Gastroesophageal sphincter (tissue), 4 donors: ENCODE data around the gene C1QL4. TPM values are rescaled to one million over a fixed set of nuclear protein-coding genes. Genes with fewer than 3 reads are reported as not detected.

Experiments
- ATAC-seq: fragments of 150-250 bp; one replicate; pipeline ENCODE4 v1.9.1; 2016; ENCODE audit warnings: mild to moderate bottlenecking, moderate library complexity
- H3K27ac ChIP-seq, 4 donors: fragments of 200-600 bp; sonication (generic) in 3 of 4; 1 replicate in 3 of 4; 2 replicates in 1 of 4; pipeline ENCODE4 v1.5.1; 2016 to 2019
- H3K27me3 ChIP-seq: fragments of 200-600 bp; sonication (generic); one replicate; pipeline ENCODE4 v1.5.1; 2019
- H3K36me3 ChIP-seq, 2 donors: fragments of 200-600 bp; sonication (generic); one replicate each; pipeline ENCODE4 v1.5.1; 2019; ENCODE audit warnings: control low read depth in 1 of 2
- H3K4me1 ChIP-seq, 3 donors: fragments of 200-600 bp; sonication (generic); 1 replicate in 2 of 3; 2 replicates in 1 of 3; pipeline ENCODE4 v1.5.1; 2016 to 2019; ENCODE audit warnings: control low read depth in 2 of 3
- H3K4me3 ChIP-seq, 2 donors: fragments of 200-600 bp; sonication (generic); one replicate each; pipeline ENCODE4 v1.5.1; 2019; ENCODE audit warnings: mild to moderate bottlenecking in 1 of 2, moderate library complexity in 1 of 2
- H3K9me3 ChIP-seq, 3 donors: fragments of 200-600 bp; sonication (generic); one replicate each; pipeline ENCODE4 v1.5.1; 2017 to 2019; ENCODE audit warnings: control low read depth in 2 of 3
- CTCF ChIP-seq, 4 experiments: fragments of 200-600 bp in 2 of 4; fragments of 450-650 bp in 2 of 4; sonication (generic) in 1 of 4; IDR thresholded peaks; one replicate each; pipeline ENCODE4 v1.5.1; 2017 to 2019; ENCODE audit warnings: antibody characterized with exemption in 4 of 4, mild to moderate bottlenecking in 2 of 4, moderate library complexity in 2 of 4
- EP300 ChIP-seq: sonication (generic); formaldehyde crosslinking; IDR thresholded peaks from one replicate; pipeline ENCODE4 v1.6.1; 2017; ENCODE audit warnings: antibody characterized with exemption, mild to moderate bottlenecking
- POLR2A ChIP-seq, 2 donors: fragments of 450-650 bp; IDR thresholded peaks; one replicate each; pipeline ENCODE4 v1.6.1; 2017; ENCODE audit warnings: antibody characterized with exemption in 2 of 2, mild to moderate bottlenecking in 2 of 2, moderate library complexity in 1 of 2
- POLR2AphosphoS5 ChIP-seq: sonication (generic); formaldehyde crosslinking; IDR thresholded peaks from one replicate; pipeline ENCODE4 v1.6.1; 2017; ENCODE audit warnings: antibody characterized with exemption
- WGBS, 2 donors: methylation state at CpG; one replicate each; pipeline ENCODE4 v1.1.5; 2018; ENCODE audit warnings: low coverage in 1 of 2; 5-methylcytosine and 5-hydroxymethylcytosine counted together
- total RNA-seq, 4 donors: library from RNA; depleted of rRNA; stranded (reverse); fragments of >200 nt; gene quantifications; one replicate each; pipeline ENCODE4 v1.1.0, GENCODE V29; 2016

The C1QL4 gene
- total RNA-seq, 4 donors from 2014 or later, result not detected

- H3K4me3 ChIP-seq, result peak overlapping the region in 1 of 2 donors; percentile 56
- peaks cover 88% of the 10 kb centered on the region for H3K27me3 ChIP-seq
- H3K27ac ChIP-seq, result peak overlapping the region in 1 of 4 donors; percentile 62
- ATAC-seq, result no peak
- WGBS, 2 donors, result no CpG with 5 or more reads among the region's 21 CpGs
- H3K4me1 ChIP-seq, result peaks cover 11 to 48% (median 37%) of the 10 kb centered on the region in 3 donors
- TF ChIP-seq POLR2AphosphoS5, result no peak
- TF ChIP-seq CTCF (IDR thresholded peaks at IDR 0.05), result no peak
- no peak for TF ChIP-seq POLR2A (IDR thresholded peaks at IDR 0.05)
- no peak for TF ChIP-seq EP300
- H3K9me3 ChIP-seq, result no peaks in the 10 kb centered on the region
- no peaks in the 10 kb centered on the region for H3K36me3 ChIP-seq
Measured at GRCh38 chr12:49341777-49342065, 4.7 kb upstream of the C1QL4 start.

- TF ChIP-seq POLR2AphosphoS5, result no peak
- TF ChIP-seq POLR2A (IDR thresholded peaks at IDR 0.05), result no peak
- TF ChIP-seq EP300, result no peak
- no peak for TF ChIP-seq CTCF (IDR thresholded peaks at IDR 0.05)
- Histone ChIP-seq H3K4me1 (peaks cover 8 to 48% (median 33%) of the 10 kb centered on the region in 3 donors), H3K27ac (no peak overlapping the region), H3K9me3 (no peaks in the 10 kb centered on the region), H3K27me3 (peaks cover 88% of the 10 kb centered on the region), H3K36me3 (no peaks in the 10 kb centered on the region), H3K4me3 (no peak overlapping the region)
- ATAC-seq, result no peak
- 34 to 60% methylated on average over 8 to 10 of the region's 14 CpGs for WGBS, 2 donors
Measured at GRCh38 chr12:49340971-49341776, 4.2 kb upstream of the C1QL4 start.

- Histone ChIP-seq H3K27ac (no peak overlapping the region), H3K36me3 (no peaks in the 10 kb centered on the region), H3K4me3 (no peak overlapping the region), H3K9me3 (no peaks in the 10 kb centered on the region), H3K4me1 (peaks cover 0 to 42% (median 24%) of the 10 kb centered on the region in 3 donors), H3K27me3 (peaks cover 88% of the 10 kb centered on the region)
- WGBS, 2 donors, result 64 to 84% methylated on average over 3 to 6 of the region's 6 CpGs
- TF ChIP-seq EP300, result no peak
- no peak for TF ChIP-seq POLR2AphosphoS5
- no peak for TF ChIP-seq CTCF (IDR thresholded peaks at IDR 0.05)
- TF ChIP-seq POLR2A (IDR thresholded peaks at IDR 0.05), result no peak
- ATAC-seq, result no peak
Measured at GRCh38 chr12:49340095-49340870, 3.3 kb upstream of the C1QL4 start.

GRCh38 chr12:49339464-49339861 lies 2.5 kb upstream of the C1QL4 start:
- Histone ChIP-seq H3K27me3 (peaks cover 88% of the 10 kb centered on the region), H3K9me3 (no peaks in the 10 kb centered on the region), H3K27ac (no peak overlapping the region), H3K4me1 (peaks cover 0 to 36% (median 19%) of the 10 kb centered on the region in 3 donors), H3K4me3 (no peak overlapping the region), H3K36me3 (no peaks in the 10 kb centered on the region)
- TF ChIP-seq POLR2AphosphoS5 (no peak), CTCF (IDR thresholded peaks at IDR 0.05) (no peak)
- WGBS, 2 donors, result 60% methylated on average over 1 of the region's 5 CpGs; no CpG with 5 or more reads in 1 of the 2 donors
- ATAC-seq, result no peak
